Esophagus squamous epithelium (tissue), 4 donors: ENCODE results near the gene VMAC.
"Not testable (repeated sequence)": the region's sequence is repeated elsewhere in the genome, so short reads cannot be mapped to it uniquely, and the experiment has no call there.

Source experiments
- CTCF ChIP-seq, 6 experiments: fragments of 450-650 bp in 4 of 6; fragments of 200-600 bp in 2 of 6; sonication (generic) in 2 of 6; IDR thresholded peaks; one replicate each; pipeline ENCODE4 v1.5.1; 2016 to 2019; ENCODE audit warnings: antibody characterized with exemption in 6 of 6, mild to moderate bottlenecking in 4 of 6, moderate library complexity in 4 of 6
- POLR2A ChIP-seq, 4 donors: fragments of 450-650 bp; IDR thresholded peaks; one replicate each; pipeline ENCODE4 v1.6.1; 2017; ENCODE audit warnings: antibody characterized with exemption in 4 of 4, mild to moderate bottlenecking in 4 of 4, moderate library complexity in 3 of 4

- not testable (repeated sequence) for TF ChIP-seq CTCF, POLR2A (IDR thresholded peaks at IDR 0.05)
These were observed 20.4 kb upstream of the VMAC start for GRCh38 chr19:5884065-5884811.
